Calu3 (cell line): ENCODE measurements around the gene EGLN2. TPM values are rescaled to one million over a fixed set of nuclear protein-coding genes. Genes with fewer than 3 reads are reported as not detected.

ENCODE experiments used
- BruUV-seq: library from RNA; stranded (reverse); fragments of 400-500 nt; replicated peaks from 2 replicates; lab custom pipeline; 2021; lab: Mats Ljungman, UMichigan
- CTCF ChIA-PET: fragments of 300-600 bp; sonication (Branson Sonifier 250); formaldehyde crosslinking; loops from one replicate; lab custom pipeline; 2022; ENCODE audit warnings: antibody characterized with exemption; lab: Charles Lee
- DNase-seq: peaks from one replicate; pipeline ENCODE4 v3.0.0; 2022
- H3K27ac Mint-ChIP-seq: one replicate; pipeline ENCODE4 v1.8.0; 2022; ENCODE audit warnings: mixed read lengths; ENCODE audit not compliant: unreplicated experiment
- H3K27me3 Mint-ChIP-seq: one replicate; pipeline ENCODE4 v1.8.0; 2022; ENCODE audit warnings: mixed read lengths; ENCODE audit not compliant: unreplicated experiment
- H3K36me3 Mint-ChIP-seq: one replicate; pipeline ENCODE4 v1.8.0; 2022; ENCODE audit warnings: mild to moderate bottlenecking, moderate library complexity, mixed read lengths; ENCODE audit not compliant: insufficient read depth, unreplicated experiment
- H3K4me1 Mint-ChIP-seq: one replicate; pipeline ENCODE4 v1.8.0; 2022; ENCODE audit warnings: mild to moderate bottlenecking, low read depth, mixed read lengths; ENCODE audit not compliant: unreplicated experiment
- H3K4me3 Mint-ChIP-seq: one replicate; pipeline ENCODE4 v1.8.0; 2022; ENCODE audit warnings: mild to moderate bottlenecking, low read depth, moderate library complexity, mixed read lengths; ENCODE audit not compliant: unreplicated experiment
- H3K9me3 Mint-ChIP-seq: one replicate; pipeline ENCODE4 v1.8.0; 2022; ENCODE audit warnings: low read depth, mixed read lengths; ENCODE audit not compliant: unreplicated experiment
- CTCF ChIP-seq: fragments of 200-600 bp; IDR thresholded peaks from one replicate; pipeline ENCODE4 v1.8.0; 2022; ENCODE audit warnings: antibody characterized with exemption; ENCODE audit not compliant: unreplicated experiment
- intact Hi-C: fragments of 100-400 bp; cut with micrococcal nuclease; formaldehyde crosslinking; loops from one replicate; pipeline ENCODE4 v1.10.0; 2022; ENCODE audit not compliant: unreplicated experiment
- total RNA-seq: library from RNA; stranded (reverse); gene quantifications from 2 replicates; pipeline ENCODE4 v1.2.3, GENCODE V29; 2022

Gene EGLN2
- total RNA-seq, 1 experiment from 2014 or later = 109 TPM

- no peak for TF ChIP-seq CTCF
- peaks cover 36% of the 10 kb centered on the region for H3K4me1 Mint-ChIP-seq
- CTCF ChIA-PET = no interaction called here
- no peak overlapping the region for H3K27ac Mint-ChIP-seq
- no peak overlapping the region for H3K4me3 Mint-ChIP-seq
- peaks cover 91% of the 10 kb centered on the region for H3K36me3 Mint-ChIP-seq
- no peaks in the 10 kb centered on the region for H3K27me3 Mint-ChIP-seq
- no peaks in the 10 kb centered on the region for H3K9me3 Mint-ChIP-seq
- no TSS peak for BruUV-seq
- intact Hi-C loops = no loop called here
- DNase-seq = no peak
Observed at GRCh38 chr19:40756502-40757110, 42.4 kb upstream of the EGLN2 start.

GRCh38 chr19:40758491-40758890, 40.5 kb upstream of the EGLN2 start:
- DNase-seq = no peak
- Mint-ChIP-seq H3K36me3 (peaks cover 93% of the 10 kb centered on the region), H3K27me3 (no peaks in the 10 kb centered on the region), H3K27ac (no peak overlapping the region), H3K4me1 (peaks cover 27% of the 10 kb centered on the region), H3K9me3 (no peaks in the 10 kb centered on the region), H3K4me3 (no peak overlapping the region)
- BruUV-seq = no TSS peak
- TF ChIP-seq CTCF = no peak
- intact Hi-C loops = no loop called here
- CTCF ChIA-PET = interaction anchor here (0.7 kb wide), 1 partner anchor 43 kb away, joined by 4 read pairs; no protein-coding TSS in a partner anchor

- Mint-ChIP-seq H3K4me1 (peaks cover 23% of the 10 kb centered on the region), H3K27ac (peak overlapping the region; percentile 34), H3K27me3 (no peaks in the 10 kb centered on the region), H3K36me3 (peaks cover 95% of the 10 kb centered on the region), H3K4me3 (no peak overlapping the region), H3K9me3 (no peaks in the 10 kb centered on the region)
- no peak for DNase-seq
- TF ChIP-seq CTCF = no peak
- BruUV-seq = no TSS peak
- CTCF ChIA-PET = no interaction called here
- intact Hi-C loops = no loop called here
Observed at GRCh38 chr19:40759352-40759751, 39.6 kb upstream of the EGLN2 start.

- no peak for DNase-seq
- H3K4me3 Mint-ChIP-seq = no peak overlapping the region
- CTCF ChIA-PET = no interaction called here
- H3K36me3 Mint-ChIP-seq = peaks cover 98% of the 10 kb centered on the region
- intact Hi-C loops = no loop called here
- no peaks in the 10 kb centered on the region for H3K27me3 Mint-ChIP-seq
- peak overlapping the region; percentile 32 for H3K27ac Mint-ChIP-seq
- TF ChIP-seq CTCF = no peak
- H3K4me1 Mint-ChIP-seq = no peaks in the 10 kb centered on the region
- H3K9me3 Mint-ChIP-seq = no peaks in the 10 kb centered on the region
- BruUV-seq = no TSS peak
Observed at GRCh38 chr19:40762754-40763470, 36.1 kb upstream of the EGLN2 start.
